Measurements from ENCODE around the gene USP24. TPM values are rescaled to one million over a fixed set of nuclear protein-coding genes. Genes with fewer than 3 reads are reported as not detected.
"Not testable (repeated sequence)": the region's sequence is repeated elsewhere in the genome, so short reads cannot be mapped to it uniquely, and the experiment has no call there.

Gene USP24
- total RNA-seq, 1 donor from 2014 or later: 46.5 TPM

DNA sequence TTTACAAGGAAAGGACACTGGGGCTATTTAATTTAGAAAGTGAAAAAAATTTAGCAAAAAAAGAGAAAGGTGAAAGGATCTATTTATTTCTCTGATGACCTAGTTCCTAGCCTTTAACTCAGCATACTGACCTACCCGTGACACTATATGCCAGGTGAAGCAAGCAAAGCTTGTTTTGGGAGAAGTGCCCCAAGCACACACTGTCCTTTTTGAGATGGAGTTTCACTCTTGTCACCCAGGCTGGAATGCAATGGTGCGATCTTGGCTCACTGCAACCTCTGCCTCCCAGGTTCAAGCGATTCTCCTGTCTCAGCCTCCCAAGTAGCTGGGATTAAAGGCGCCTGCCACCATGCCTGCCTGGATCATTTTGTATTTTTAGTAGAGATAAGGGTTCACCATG is 14.6 kb upstream of the USP24 start:
- not testable (repeated sequence) for DNase-seq (ENCODE audit: low read depth in 2 of 2)

DNA sequence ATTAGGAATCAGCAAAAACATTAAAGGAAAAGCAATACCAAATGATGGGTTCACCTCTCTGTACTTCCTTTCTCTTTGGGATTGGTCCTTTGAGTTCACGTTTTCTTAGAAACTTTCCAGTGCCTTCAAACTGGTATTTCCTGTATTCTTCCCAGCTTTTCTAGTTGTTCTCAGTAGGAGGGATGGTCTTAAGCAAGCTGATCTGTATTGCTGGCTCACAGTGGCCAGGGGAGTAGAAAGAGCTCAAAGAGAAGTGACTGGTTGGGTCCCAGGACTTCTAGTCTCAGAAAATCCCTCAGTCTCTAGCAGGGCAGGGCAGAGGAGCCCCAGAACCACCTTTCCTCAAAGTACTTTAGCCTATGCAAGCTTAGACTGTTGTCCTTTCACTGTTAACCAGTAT is 10.1 kb upstream of the USP24 start:
- DNase-seq (ENCODE audit: low read depth in 2 of 2): no peak

DNA sequence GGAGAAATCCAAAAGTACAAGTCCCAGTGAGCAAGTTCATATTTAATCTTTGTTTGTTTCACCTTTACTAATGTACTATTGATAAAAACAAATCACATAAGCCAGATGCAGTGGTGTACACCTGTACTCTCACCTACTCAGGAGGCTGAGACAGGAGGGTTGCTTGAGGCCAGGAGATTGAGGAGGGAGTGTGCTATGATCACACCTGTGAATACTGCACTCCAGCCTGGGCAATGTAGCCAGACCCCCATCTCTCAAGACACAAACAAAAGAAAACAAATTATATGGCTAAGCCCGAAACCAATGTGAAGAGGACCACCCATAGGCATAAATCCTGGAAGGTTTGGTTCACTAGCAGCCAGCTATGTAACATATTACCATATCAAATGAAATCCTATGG is 9.6 kb upstream of the USP24 start:
- DNase-seq (ENCODE audit: low read depth in 2 of 2): no peak

DNA sequence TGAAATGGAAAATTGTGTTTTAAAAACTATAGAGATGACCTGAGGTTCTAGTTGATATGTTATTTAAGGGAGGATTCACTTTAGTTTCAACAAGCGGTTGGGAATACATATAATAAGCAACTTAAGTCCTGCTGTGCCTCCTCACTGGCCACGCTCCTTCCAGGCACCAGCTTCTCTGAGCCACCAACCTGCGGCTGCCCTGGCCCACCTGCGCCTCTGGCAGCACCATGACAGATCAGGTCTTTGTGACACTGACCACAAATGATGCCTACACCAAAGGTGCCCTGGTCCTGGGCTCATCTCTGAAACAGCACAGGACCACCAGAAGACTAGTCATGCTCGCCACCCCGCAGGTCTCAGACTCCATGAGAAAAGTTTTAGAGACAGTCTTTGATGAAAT is 7.0 kb upstream of the USP24 start:
- no peak for DNase-seq (ENCODE audit: low read depth in 2 of 2)

DNA sequence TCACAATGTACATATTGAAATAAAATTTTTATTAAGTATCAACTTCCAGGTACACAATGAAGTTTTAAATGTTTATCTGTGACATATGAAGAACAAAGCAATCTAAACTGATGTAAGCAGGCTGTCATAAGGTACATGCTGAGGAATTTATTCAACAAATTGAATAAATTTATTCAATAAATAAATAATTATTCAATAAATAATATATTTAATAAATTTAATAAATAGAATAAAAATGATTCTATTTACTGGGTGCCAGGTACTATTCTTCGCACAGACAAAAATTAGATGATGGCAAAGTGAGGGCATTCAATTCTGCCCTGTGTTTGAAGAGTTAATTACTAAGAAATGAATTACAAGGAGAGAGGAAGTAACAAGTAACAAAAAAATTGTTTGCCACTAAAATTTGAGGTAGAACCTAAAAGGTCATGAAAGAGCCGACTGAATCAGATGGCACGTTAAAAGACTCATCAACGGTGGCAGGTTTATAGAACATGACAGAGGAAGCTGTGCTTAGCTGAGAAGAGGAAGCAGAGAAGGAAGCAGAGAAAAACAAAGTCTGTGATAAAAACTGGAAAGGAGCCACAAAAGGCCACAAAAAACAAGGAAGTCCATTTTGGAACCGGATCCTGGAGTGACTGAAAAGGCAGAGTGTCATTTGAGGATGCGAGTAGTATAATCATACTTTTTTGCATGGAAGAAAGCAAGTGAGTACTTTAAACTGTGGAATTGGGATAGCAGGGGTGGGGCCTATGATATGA is 2.2 kb upstream of the USP24 start:
- DNase-seq (ENCODE audit: low read depth in 2 of 2): peak; percentile 72 to 82

DNA sequence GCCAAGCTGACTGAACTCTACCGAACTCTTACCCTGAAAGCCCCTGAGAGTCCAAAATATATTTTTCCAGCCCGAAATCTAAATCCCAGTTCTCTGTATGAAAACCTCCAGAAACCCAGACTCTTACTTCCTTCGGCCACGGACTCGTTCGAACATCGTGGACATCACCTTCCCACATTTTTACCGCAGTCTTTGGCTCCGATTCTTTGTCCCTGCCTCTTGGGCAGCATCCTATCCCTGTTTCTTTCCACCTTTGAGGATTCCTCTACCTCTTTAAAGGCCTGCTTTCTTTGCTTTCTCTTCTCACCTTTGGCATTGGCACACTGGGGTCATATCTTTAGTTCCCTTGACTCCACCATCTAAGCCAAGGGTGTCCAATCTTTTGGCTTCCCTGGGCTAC is 932 bp upstream of the USP24 start:
- DNase-seq (ENCODE audit: low read depth in 2 of 2): no peak

DNA sequence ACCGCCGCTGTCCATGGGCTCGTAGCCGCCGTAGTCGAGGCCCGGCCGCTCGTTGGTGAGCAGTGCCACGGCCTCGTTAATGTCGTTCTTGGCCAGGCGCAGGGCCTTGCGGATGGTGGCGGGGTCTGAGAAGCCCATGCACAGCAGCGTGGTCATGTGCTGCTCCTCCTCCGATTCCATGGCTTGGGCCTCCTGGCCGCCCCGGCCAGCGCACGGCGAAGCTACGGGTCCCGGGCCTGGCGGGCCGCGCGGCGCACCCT is 300 bp downstream of the USP24 start:
- peak in 1 of 2 donors; percentile 58 for DNase-seq (ENCODE audit: low read depth in 2 of 2)

DNA sequence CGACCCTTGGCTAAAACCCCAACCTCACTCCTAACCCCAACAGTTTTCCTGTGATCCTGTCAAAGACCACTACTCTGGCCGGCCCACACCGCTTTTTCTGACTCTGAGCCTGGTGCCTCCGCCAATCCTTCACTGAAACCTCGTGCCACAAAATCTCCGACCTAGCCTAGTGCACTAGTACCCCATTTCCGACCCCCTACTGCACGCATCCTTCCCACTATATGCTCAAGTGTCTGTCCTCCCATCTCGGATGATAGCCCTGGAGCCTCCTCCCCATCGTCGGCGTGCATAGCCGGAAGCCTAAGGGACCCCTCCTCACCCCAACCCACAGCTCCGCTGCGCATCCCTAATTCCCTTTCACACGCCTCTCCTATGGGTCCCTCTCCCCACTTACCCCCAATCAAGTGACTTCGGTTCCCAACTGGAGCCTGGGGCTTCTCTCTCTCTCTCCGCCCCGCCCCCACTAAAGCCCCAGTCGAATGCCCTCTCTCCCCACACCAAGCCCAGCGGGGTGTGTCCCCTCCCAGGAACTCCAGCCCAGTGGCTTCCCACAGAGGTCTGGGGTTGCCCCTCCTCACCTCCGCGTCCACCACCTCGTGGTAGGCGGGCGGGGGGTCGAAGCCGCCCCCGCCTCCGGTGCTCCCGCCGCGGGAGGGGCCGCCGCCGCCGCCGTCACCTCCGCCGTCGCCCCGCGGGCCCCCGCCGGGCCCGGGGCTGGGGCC is 791 bp downstream of the USP24 start:
- DNase-seq (ENCODE audit: low read depth in 2 of 2): peak in 1 of 2 donors; percentile 40

DNA sequence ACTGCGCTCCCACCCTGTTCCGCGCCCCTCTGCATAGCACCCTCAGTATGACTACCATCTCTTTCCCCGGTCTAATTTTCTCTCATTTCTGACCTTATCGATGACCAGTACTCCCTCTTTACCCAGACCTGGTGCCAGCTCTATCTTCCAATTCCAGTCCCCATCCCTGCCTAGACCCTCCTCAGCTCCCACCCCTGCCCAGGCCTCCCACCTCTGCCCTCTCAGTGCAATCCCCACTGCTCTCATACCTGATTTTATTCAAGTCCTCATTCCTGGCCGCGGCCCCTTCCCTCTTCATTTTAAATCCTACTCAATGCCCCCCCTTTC is 1.3 kb downstream of the USP24 start:
- no peak for DNase-seq (ENCODE audit: low read depth in 2 of 2)

DNA sequence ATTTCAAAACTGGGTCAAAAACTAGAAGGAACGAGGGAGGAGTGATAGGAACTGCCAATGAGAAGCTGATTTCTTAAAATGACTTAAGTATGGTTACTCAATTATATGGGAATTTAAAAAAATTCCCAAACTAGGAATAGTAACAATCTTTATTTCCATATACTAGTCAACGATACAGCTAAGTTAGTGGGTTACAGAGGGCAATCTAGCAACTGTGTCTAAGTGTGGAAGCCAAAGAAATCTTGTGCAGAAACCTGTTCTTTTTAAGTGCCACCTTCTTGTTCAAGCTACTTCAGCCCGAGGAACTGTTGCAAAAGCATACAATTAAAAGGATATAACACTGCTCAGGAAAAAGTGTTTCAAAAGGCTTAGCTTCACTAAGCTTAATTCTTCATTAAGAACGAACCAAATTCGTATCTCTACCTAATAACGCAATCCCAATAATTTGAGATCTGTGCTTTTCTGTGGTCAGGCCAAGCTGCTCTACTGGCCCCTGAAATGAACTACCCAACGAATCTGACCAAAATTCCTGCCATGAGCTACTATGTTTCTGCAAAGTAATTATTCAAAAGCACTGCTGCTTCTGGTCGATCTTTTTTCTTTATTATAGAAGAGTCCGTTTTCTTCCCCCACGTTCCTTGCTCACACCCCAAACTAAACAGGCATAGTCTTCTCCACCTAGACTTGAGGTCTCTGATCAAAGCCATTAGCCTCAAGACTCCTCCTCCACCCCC is 1.8 kb downstream of the USP24 start:
- no peak for DNase-seq (ENCODE audit: low read depth in 2 of 2)

DNA sequence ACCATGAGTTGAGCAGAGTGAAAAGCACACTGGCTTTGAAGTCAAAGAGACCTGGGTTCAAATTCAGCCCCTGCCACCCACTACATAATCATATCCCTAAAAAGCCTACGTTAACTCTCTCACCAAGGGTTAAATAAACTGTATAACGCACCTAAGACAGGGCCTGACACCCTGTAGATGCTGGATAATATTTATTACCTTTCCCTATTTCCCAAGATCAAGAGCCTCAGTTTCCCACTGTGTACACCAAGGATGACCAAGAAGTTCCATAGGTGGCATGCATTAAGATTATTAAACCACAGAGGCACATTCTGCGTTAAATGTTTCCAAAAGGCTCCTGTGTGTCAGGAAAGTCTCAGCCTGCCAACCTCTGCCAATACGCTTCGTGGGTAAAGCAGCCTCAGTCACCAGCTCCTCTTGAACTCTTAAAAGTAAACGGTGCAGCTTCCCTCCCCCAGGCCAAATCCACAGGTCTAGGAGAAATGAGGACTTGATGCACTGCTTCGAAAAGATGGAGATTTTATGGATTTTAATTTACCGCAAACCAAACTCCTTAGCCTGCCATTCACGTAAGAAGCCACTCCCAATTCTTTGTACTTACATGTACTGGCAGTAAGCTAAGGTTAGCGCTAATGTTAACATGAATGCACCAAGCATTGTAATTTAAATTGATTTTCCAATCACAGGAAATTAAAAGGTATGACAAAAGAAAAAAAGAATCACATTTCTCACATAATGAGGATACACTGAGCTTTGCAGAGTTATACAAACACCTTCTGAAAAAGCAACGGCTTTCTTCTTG is 2.6 kb downstream of the USP24 start:
- DNase-seq (ENCODE audit: low read depth in 2 of 2): no peak

DNA sequence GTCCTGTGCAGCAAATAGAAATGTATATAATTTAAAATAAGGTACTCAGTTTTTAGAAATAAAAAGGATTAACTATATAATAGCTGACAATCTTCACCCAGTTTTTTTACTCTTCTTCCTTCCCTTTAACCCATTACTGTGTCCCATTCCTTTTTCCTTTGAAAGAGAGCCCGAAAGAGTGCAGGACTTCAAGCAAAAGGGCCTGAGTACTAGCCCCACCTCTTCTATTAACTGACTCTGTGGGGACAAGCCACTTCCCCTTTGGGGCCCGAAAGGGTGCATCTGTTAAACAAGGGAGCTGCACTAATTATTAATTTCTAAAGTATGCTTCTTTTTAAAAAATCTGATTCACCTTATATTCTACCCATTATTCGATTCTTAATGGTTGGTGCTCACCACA is 3.3 kb downstream of the USP24 start:
- DNase-seq (ENCODE audit: low read depth in 2 of 2): no peak

DNA sequence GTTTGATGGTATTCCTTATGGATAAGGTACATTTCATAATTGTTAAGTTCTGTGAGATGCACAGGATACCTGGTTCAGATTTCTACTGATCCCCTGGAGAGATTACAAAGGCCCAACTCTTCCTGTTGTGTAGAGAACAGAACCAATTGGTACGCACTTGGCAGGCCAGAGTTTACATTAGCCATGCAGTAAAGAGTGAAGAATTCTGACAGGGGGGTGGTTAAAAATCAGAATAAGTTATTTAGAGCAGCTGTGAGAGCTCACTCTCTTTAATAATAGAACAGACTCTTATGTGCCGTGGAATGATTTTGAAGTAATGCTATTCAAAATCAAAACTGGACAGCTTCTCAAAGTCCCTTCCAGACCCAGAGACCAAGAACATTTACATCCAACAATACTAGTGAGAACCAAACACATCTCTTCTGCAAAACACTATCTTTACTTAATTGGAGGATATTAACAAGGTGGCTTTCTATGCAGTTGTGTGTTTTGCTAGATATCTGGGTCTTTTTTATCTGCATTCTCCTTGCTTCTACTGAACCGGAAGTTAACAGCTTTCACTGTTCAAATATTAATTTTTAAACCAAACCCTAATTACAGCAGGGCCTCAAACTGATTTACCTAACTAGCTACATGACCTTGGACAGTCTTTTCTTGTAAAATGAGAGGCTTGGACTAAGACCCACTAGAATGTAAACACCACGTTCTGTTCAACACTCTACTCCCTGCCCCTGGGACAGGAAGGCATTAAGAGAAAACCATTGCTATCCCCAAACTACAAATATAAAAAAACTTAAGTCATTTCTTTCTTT is 4.0 kb downstream of the USP24 start:
- DNase-seq (ENCODE audit: low read depth in 2 of 2): no peak

DNA sequence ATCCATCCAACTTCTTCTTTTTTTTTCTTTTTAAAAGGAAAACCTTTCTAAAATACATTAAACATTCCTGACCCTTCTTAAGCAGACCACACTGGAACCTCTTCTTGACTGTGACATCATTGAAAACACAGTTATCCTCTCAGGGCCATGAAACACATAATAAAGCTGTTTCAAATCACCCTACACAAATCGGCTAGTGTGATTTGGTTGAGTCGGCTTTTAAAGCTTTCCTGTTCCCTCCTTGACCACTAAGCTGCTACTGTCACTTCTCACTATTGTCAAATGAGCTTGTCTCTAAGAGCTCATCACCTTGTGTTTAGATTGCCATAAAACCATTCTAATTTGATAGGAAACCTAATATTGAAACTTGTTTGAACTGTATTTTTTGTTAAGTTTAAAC is 5.9 kb downstream of the USP24 start:
- DNase-seq (ENCODE audit: low read depth in 2 of 2): no peak

DNA sequence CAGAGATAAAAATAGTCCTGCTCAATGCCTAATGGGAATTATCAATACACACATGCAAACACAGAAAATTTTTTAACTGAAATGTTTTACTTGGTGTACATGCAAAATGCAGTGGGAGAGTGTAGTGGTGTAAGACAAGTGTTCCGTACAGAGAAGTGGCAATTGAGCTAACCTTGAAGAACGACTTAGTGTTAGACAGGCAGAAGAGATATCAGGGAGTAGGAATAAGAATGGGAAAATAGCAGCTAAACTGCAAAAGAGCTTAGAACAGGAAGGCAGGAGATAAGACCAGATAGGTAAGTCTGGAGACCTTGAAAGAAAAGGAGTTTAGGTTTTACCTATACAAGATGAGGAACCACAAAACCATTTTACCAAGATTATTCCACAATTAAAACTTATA is 9.0 kb downstream of the USP24 start:
- DNase-seq (ENCODE audit: low read depth in 2 of 2): no peak

DNA sequence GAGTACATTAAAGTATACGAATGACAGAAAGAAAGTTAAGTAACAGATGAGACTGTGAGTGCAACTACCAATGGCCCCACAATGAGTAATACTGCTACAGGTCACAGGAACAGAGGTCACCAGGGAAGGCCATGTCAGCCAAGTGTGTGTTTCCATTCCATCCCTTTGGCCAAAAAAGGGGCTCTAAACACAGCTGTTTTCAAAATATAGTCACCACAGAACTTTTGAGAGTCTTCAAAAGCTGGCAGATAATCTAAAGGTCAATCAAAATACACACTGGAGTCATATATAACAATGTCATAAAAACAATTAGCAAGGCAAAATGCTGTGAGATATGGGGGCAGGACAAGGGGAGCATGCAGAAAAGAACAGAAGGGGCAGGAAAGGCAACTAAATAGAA is 10.2 kb downstream of the USP24 start:
- DNase-seq (ENCODE audit: low read depth in 2 of 2): peak in 1 of 2 donors; percentile 44

DNA sequence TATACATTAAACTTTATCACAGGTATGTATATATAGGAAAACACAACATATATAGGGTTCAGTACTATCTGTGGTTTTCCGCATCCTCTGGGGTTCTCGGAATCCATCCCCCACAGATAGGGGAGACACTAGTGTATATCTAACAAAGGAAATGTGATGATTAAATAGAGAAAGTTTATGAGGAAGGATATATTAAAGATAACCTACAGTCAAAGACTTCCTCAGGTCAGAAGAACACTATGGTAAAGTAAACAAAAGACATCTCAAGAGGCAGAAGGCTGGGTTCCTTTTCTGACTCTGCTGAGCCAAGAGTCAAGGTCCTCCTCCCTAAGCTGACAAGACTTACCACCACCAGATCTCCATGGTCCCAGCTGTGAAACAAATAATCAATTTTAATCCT is 12.1 kb downstream of the USP24 start:
- DNase-seq (ENCODE audit: low read depth in 2 of 2): peak in 1 of 2 donors; percentile 22

DNA sequence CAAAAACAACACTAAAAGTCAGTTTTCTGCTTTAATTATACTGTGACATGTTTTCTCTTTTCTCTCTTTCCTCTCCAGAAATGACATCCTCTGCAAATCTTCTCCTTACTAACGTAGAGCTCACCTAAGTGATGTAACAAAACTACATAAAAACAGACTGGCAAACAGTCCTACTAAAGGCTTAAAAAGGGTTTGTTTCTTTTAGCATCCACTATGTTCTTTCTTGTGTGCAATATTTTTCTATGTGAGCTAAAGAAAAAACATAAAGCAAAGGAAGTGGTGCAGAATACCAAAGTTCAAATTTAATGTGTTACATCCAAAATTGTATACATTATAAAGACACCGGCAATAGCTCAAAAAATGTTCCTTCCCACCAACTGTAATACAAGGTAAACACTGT is 14.5 kb downstream of the USP24 start:
- no peak for DNase-seq (ENCODE audit: low read depth in 2 of 2)

DNA sequence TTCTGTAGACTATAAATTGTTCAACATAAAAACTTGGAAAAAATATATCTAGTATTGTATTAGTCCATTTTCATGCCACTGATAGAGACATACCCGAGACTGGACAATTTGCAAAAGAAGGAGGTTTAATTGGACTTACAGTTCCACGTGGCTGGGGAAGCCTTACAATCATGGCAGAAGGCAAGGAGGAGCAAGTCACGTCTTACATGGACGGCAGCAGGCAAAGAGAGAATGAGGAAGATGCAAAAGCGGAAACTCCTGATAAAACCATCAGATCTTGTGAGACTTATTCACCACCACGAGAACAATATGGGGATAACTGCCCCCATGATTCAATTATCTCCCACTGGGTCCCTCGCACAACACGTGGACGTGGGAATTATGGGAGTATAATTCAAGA is 15.4 kb downstream of the USP24 start:
- not testable (repeated sequence) for DNase-seq (ENCODE audit: low read depth in 2 of 2)

DNA sequence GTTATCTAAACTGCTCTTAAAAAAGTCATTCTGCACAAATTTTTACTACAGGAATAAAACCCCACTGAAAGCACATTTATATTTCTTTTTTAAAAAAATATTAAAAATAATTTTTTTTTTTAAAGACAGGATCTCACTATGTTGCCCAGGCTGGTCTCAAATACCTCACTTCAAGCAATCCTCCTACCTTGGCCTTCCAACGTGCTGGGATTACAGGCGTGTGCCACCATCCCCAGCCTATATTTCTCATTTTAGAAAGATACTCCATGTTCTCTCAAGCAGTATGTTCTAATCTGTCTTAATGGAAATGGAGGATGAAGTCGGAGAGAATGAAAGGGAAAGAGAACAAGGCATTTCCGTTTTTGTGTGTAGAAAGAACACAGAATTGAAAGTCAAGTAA is 17.1 kb downstream of the USP24 start:
- DNase-seq (ENCODE audit: low read depth in 2 of 2): no peak

DNA sequence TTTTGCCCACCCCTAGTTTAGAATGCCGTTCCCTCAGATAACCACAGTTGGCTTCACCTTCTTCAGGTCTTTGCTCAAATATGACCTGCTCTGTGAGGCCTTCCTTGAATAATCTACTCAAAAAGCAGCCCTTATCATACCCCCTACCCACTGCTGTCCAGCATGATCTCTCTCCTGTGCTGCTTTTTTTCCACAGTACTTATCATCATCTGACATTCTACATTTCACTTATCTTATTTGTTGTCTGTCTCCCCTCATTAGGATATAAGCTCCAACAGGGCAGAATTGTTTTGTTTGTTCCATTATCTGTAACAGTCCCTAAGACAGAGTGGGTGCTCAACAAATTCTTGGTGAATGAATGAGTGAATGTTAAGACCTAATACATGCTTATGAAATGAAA is 18.1 kb downstream of the USP24 start:
- no peak for DNase-seq (ENCODE audit: low read depth in 2 of 2)
